HG03378 (cell line): ENCODE measurements around the gene TPSB2.
"Not testable (repeated sequence)": the region's sequence is repeated elsewhere in the genome, so short reads cannot be mapped to it uniquely, and the experiment has no call there.

Experiments used
- ATAC-seq: cut with Tn5 transposase; IDR thresholded peaks from one replicate; pipeline ENCODE4 v1.9.1; 2021; ENCODE audit warnings: mild to moderate bottlenecking, moderate library complexity; ENCODE audit not compliant: unreplicated experiment

TPSB2 gene

GRCh38 chr16:1262210-1262845 is 32.3 kb upstream of the TPSB2 start:
- no peak for ATAC-seq

GRCh38 chr16:1261131-1261892 is 31.3 kb upstream of the TPSB2 start:
- ATAC-seq: no peak

GRCh38 chr16:1260101-1260680 is 30.2 kb upstream of the TPSB2 start:
- no peak for ATAC-seq

- no peak for ATAC-seq
Measured at GRCh38 chr16:1259760-1260068, 29.7 kb upstream of the TPSB2 start.

GRCh38 chr16:1258906-1259759 is 29.1 kb upstream of the TPSB2 start:
- ATAC-seq: no peak

- no peak for ATAC-seq
Measured at GRCh38 chr16:1258225-1258600, 28.2 kb upstream of the TPSB2 start.

GRCh38 chr16:1257561-1258224 is 27.7 kb upstream of the TPSB2 start:
- ATAC-seq: no peak

- no peak for ATAC-seq
Measured at GRCh38 chr16:1256874-1257322, 26.9 kb upstream of the TPSB2 start.

GRCh38 chr16:1256296-1256873 is 26.4 kb upstream of the TPSB2 start:
- not testable (repeated sequence) for ATAC-seq

- ATAC-seq: not testable (repeated sequence)
Measured at GRCh38 chr16:1255276-1256122, 25.5 kb upstream of the TPSB2 start, which contains the start of gene TPSD1. TSS of gene TPSD1 (plus strand) at chr16:1256069. CDS start at chr16:1256281, 212 bp downstream.

- not testable (repeated sequence) for ATAC-seq
Measured at GRCh38 chr16:1254821-1255220, 24.8 kb upstream of the TPSB2 start.

- ATAC-seq: not testable (repeated sequence)
Measured at GRCh38 chr16:1253701-1254364, 23.8 kb upstream of the TPSB2 start.

- ATAC-seq: not testable (repeated sequence)
Measured at GRCh38 chr16:1249031-1249755, 19.2 kb upstream of the TPSB2 start.

GRCh38 chr16:1247903-1248537 is 18.0 kb upstream of the TPSB2 start:
- ATAC-seq: not testable (repeated sequence)

- no peak for ATAC-seq
Measured at GRCh38 chr16:1245452-1246020, 15.6 kb upstream of the TPSB2 start.

- ATAC-seq: no peak
Measured at GRCh38 chr16:1244881-1245280, 14.9 kb upstream of the TPSB2 start.
